ENCODE measurements around the gene DDX25.

DDX25 gene

GRCh38 chr11:125938418-125938817, 34.1 kb downstream of the DDX25 start:
- DNase-seq = no peak

GRCh38 chr11:125939081-125939521, 34.8 kb downstream of the DDX25 start:
- no peak for DNase-seq

GRCh38 chr11:125940145-125940544, 35.8 kb downstream of the DDX25 start:
- no peak for DNase-seq

GRCh38 chr11:125941267-125941618, 36.9 kb downstream of the DDX25 start:
- no peak for DNase-seq

GRCh38 chr11:125941619-125942611, 37.6 kb downstream of the DDX25 start:
- peak in 3 of 4 experiments; percentile 8 to 45 (median 13) for DNase-seq

- no peak for DNase-seq
Measured at GRCh38 chr11:125942771-125943428, 38.6 kb downstream of the DDX25 start.

GRCh38 chr11:125943661-125944349, 39.5 kb downstream of the DDX25 start:
- DNase-seq = no peak

- DNase-seq = no peak
Measured at GRCh38 chr11:125944350-125945010, 40.2 kb downstream of the DDX25 start.

GRCh38 chr11:125945011-125945796, 40.9 kb downstream of the DDX25 start:
- no peak for DNase-seq

GRCh38 chr11:125945797-125946520, 41.7 kb downstream of the DDX25 start, which contains the start of gene VSIG10L2:
Gene VSIG10L2 (plus strand): TSS chr11:125946044. CDS start chr11:125946056, 12 bp downstream.
- DNase-seq = no peak

- no peak for DNase-seq
Measured at GRCh38 chr11:125946712-125947418, 42.6 kb downstream of the DDX25 start.

- DNase-seq = no peak
Measured at GRCh38 chr11:125947419-125948277, 43.3 kb downstream of the DDX25 start.

GRCh38 chr11:125948278-125949051, 44.2 kb downstream of the DDX25 start:
- no peak for DNase-seq

- no peak for DNase-seq
Measured at GRCh38 chr11:125949271-125950177, 45.2 kb downstream of the DDX25 start.

GRCh38 chr11:125950178-125950490, 45.8 kb downstream of the DDX25 start:
- DNase-seq = no peak

- DNase-seq = no peak
Measured at GRCh38 chr11:125950696-125951651, 46.7 kb downstream of the DDX25 start.
